Fibroblast of mammary gland (primary cell): Measurements from ENCODE around the gene MCCC1.
A peak's percentile ranks its signal among the peaks of the same experiment; 100 is the strongest.

Experiments
- DNase-seq: peaks from one replicate; pipeline ENCODE4 v3.0.0-alpha.2; 2010; ENCODE audit warnings: low read depth
- H3K4me3 ChIP-seq: 2 replicates; pipeline ENCODE4 v1.5.1; 2011; ENCODE audit warnings: low read depth, mild to moderate bottlenecking, low read length, moderate library complexity; ENCODE audit not compliant: control insufficient read depth
- CTCF ChIP-seq: conservative IDR thresholded peaks from 2 replicates; pipeline ENCODE4 v1.5.1; 2011; ENCODE audit warnings: low read depth, low read length, inconsistent platforms; ENCODE audit not compliant: control insufficient read depth, insufficient read depth

Gene MCCC1

GRCh38 chr3:182989566-182989965 is 109.7 kb downstream of the MCCC1 start:
- no peak for DNase-seq
- no peak for TF ChIP-seq CTCF
- no peak overlapping the region for H3K4me3 ChIP-seq

- no peak for TF ChIP-seq CTCF
- DNase-seq = no peak
- no peak overlapping the region for H3K4me3 ChIP-seq
Observed at GRCh38 chr3:182986021-182986420, 113.3 kb downstream of the MCCC1 start.

GRCh38 chr3:182983876-182984275 is 115.4 kb downstream of the MCCC1 start:
- H3K4me3 ChIP-seq = no peak overlapping the region
- TF ChIP-seq CTCF = no peak
- peak; percentile 28 for DNase-seq

- no peak for DNase-seq
- TF ChIP-seq CTCF = no peak
- H3K4me3 ChIP-seq = peak overlapping the region; percentile 66
Observed at GRCh38 chr3:182981038-182981380, 118.3 kb downstream of the MCCC1 start.

GRCh38 chr3:182980204-182981037 is 118.9 kb downstream of the MCCC1 start, which contains the start of gene DCUN1D1:
Gene DCUN1D1 (minus strand): TSS chr3:182980538. CDS start chr3:182980489, 49 bp downstream.
- no peak for TF ChIP-seq CTCF
- DNase-seq = peak; percentile 63
- H3K4me3 ChIP-seq = peak within 1 kb of the TSS; percentile 85

GRCh38 chr3:182979674-182980191 is 119.6 kb downstream of the MCCC1 start:
- TF ChIP-seq CTCF = no peak
- DNase-seq = no peak
- peak overlapping the region; percentile 85 for H3K4me3 ChIP-seq
